Breast epithelium (tissue), 4 donors: Measurements from ENCODE around the gene TRAFD1. TPM values are rescaled to one million over a fixed set of nuclear protein-coding genes. Genes with fewer than 3 reads are reported as not detected.

ENCODE experiments used
- DNase-seq, 2 donors: peaks; one replicate each; pipeline ENCODE4 v3.0.0-alpha.2; 2019; ENCODE audit warnings: low spot score in 2 of 2
- H3K27ac ChIP-seq, 2 donors: fragments of 200-600 bp; sonication (generic) in 1 of 2; one replicate each; pipeline ENCODE4 v1.5.1; 2016 to 2019; ENCODE audit warnings: mild to moderate bottlenecking in 1 of 2
- H3K27me3 ChIP-seq, 2 donors: fragments of 200-600 bp; sonication (generic) in 1 of 2; one replicate each; pipeline versions ENCODE4 v1.5.1 to v1.6.0; 2017 to 2019; ENCODE audit warnings: control low read depth in 1 of 2, mild to moderate bottlenecking in 1 of 2
- H3K36me3 ChIP-seq: fragments of 200-600 bp; one replicate; pipeline ENCODE4 v1.5.1; 2019
- H3K4me1 ChIP-seq, 2 donors: fragments of 200-600 bp; sonication (generic); one replicate each; pipeline ENCODE4 v1.5.1; 2016 to 2019; ENCODE audit warnings: control low read depth in 1 of 2
- H3K4me3 ChIP-seq, 3 donors: fragments of 200-600 bp; sonication (generic); 1 replicate in 2 of 3; 2 replicates in 1 of 3; pipeline ENCODE4 v1.5.1; 2016 to 2019; ENCODE audit warnings: mild to moderate bottlenecking in 3 of 3, moderate library complexity in 2 of 3
- H3K9me3 ChIP-seq, 2 donors: fragments of 200-600 bp; sonication (generic) in 1 of 2; one replicate each; pipeline ENCODE4 v1.5.1; 2016 to 2019; ENCODE audit warnings: control low read depth in 1 of 2
- CTCF ChIP-seq, 3 donors: fragments of 450-650 bp; IDR thresholded peaks; one replicate each; pipeline ENCODE4 v1.5.1; 2016 to 2017; ENCODE audit warnings: antibody characterized with exemption in 3 of 3, mild to moderate bottlenecking in 3 of 3, moderate library complexity in 3 of 3
- POLR2A ChIP-seq: fragments of 450-650 bp; IDR thresholded peaks from one replicate; pipeline ENCODE4 v1.6.1; 2016; ENCODE audit warnings: antibody characterized with exemption, mild to moderate bottlenecking, moderate library complexity
- POLR2AphosphoS5 ChIP-seq, 3 donors: sonication (generic); formaldehyde crosslinking; IDR thresholded peaks; one replicate each; pipeline ENCODE4 v1.6.1; 2017; ENCODE audit warnings: antibody characterized with exemption in 3 of 3
- intact Hi-C: fragments of 100-400 bp; cut with DNase I; formaldehyde crosslinking; loops from one replicate; pipeline ENCODE4 v1.15.1; 2023; ENCODE audit warnings: low total_unique reads
- total RNA-seq, 3 donors: library from RNA; depleted of rRNA; stranded (reverse); fragments of >200 nt; gene quantifications; one replicate each; pipeline ENCODE4 v1.1.0, GENCODE V29; 2016

Gene TRAFD1
- total RNA-seq, 3 donors from 2014 or later = 25.9 to 64.2 (median 54.4) TPM

GRCh38 chr12:112166051-112167015 lies 41.0 kb downstream of the TRAFD1 start:
- Histone ChIP-seq H3K27ac (no peak overlapping the region), H3K9me3 (no peaks in the 10 kb centered on the region), H3K27me3 (no peaks in the 10 kb centered on the region), H3K36me3 (peaks cover 8% of the 10 kb centered on the region), H3K4me1 (no peaks in the 10 kb centered on the region), H3K4me3 (no peak overlapping the region)
- DNase-seq = peak in 1 of 2 donors; percentile 10
- intact Hi-C loops = no loop called here
- TF ChIP-seq POLR2A = no peak

- intact Hi-C loops = no loop called here
- DNase-seq = peak in 1 of 2 donors; percentile 2
- TF ChIP-seq CTCF (IDR thresholded peaks at IDR 0.05) (no peak), POLR2AphosphoS5 (IDR thresholded peaks at IDR 0.05) (no peak), POLR2A (no peak)
- no peak overlapping the region for H3K27ac ChIP-seq
- no peak overlapping the region for H3K4me3 ChIP-seq
- H3K4me1 ChIP-seq = no peaks in the 10 kb centered on the region
- H3K27me3 ChIP-seq = no peaks in the 10 kb centered on the region
- no peaks in the 10 kb centered on the region for H3K9me3 ChIP-seq
- H3K36me3 ChIP-seq = peaks cover 8% of the 10 kb centered on the region
Observed at GRCh38 chr12:112167031-112167461, 41.7 kb downstream of the TRAFD1 start.

GRCh38 chr12:112167718-112168525 lies 42.6 kb downstream of the TRAFD1 start:
- peak in 1 of 2 donors; percentile 38 for DNase-seq
- Histone ChIP-seq H3K9me3 (no peaks in the 10 kb centered on the region), H3K27ac (no peak overlapping the region), H3K27me3 (no peaks in the 10 kb centered on the region), H3K4me3 (no peak overlapping the region), H3K4me1 (no peaks in the 10 kb centered on the region), H3K36me3 (peaks cover 3% of the 10 kb centered on the region)
- intact Hi-C loops = no loop called here
- TF ChIP-seq CTCF (IDR thresholded peaks at IDR 0.05) (no peak), POLR2A (no peak), POLR2AphosphoS5 (IDR thresholded peaks at IDR 0.05) (no peak)

GRCh38 chr12:112168561-112168971 lies 43.2 kb downstream of the TRAFD1 start:
- no peak overlapping the region for H3K4me3 ChIP-seq
- H3K4me1 ChIP-seq = no peaks in the 10 kb centered on the region
- H3K36me3 ChIP-seq = no peaks in the 10 kb centered on the region
- H3K27ac ChIP-seq = no peak overlapping the region
- H3K9me3 ChIP-seq = no peaks in the 10 kb centered on the region
- TF ChIP-seq POLR2A (no peak), CTCF (IDR thresholded peaks at IDR 0.05) (no peak), POLR2AphosphoS5 (IDR thresholded peaks at IDR 0.05) (no peak)
- intact Hi-C loops = no loop called here
- DNase-seq = peak in 1 of 2 donors; percentile 25
- H3K27me3 ChIP-seq = no peaks in the 10 kb centered on the region

GRCh38 chr12:112169161-112169872 lies 44.0 kb downstream of the TRAFD1 start:
- Histone ChIP-seq H3K4me1 (no peaks in the 10 kb centered on the region), H3K27me3 (no peaks in the 10 kb centered on the region), H3K27ac (no peak overlapping the region), H3K4me3 (no peak overlapping the region), H3K36me3 (no peaks in the 10 kb centered on the region), H3K9me3 (no peaks in the 10 kb centered on the region)
- peak in 1 of 2 donors; percentile 33 for DNase-seq
- TF ChIP-seq POLR2A (no peak), CTCF (IDR thresholded peaks at IDR 0.05) (no peak), POLR2AphosphoS5 (IDR thresholded peaks at IDR 0.05) (no peak)
- intact Hi-C loops = no loop called here
